Activated effector memory CD4-positive, alpha-beta T cell treated with Interleukin-2 at 50 U/mL for 16 hours (primary cell): ENCODE results near the gene TREM1.
"Not testable (repeated sequence)": the region's sequence is repeated elsewhere in the genome, so short reads cannot be mapped to it uniquely, and the experiment has no call there.

Experiments used
- DNase-seq: peaks from one replicate; pipeline ENCODE4 v3.0.0-alpha.2; 2020

TREM1 gene

DNA sequence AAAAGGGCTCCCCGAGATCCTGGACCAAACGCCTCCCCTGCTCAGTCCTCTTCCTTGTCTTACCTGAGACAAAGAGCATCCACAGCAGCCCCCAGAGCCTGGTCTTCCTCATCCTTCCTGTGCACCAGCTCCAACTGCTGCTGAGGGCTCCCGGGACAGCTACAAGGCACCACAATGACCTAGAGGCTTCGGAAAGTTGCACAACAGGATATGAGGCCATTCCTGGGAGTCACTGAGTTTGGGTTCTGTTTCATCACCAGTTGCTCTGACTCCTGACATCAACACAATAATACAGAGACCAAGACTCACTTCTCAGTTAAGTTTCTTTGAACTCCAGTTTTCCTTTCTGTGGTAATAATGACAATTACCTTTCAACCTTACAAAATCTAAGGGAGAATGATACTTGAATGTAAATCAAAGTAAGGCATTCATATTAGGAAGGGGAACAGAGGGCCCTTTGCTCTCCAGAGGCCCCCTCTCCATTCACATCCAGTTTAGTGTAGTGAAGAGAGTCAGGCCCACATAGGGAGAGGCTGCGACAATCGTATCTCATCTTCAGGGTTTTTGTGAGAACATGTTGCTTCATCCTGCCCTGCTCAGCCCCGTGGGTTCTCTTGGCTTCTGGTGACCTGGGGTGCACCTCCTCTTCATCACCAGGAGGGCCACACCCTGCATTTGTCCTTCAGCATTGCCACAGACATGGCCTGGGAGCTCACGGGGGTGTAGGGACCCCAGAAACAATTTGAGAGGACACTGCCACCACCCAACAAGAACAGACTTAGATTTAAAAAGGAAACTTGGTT is at the start of gene TREM1:
TREM1 (minus strand) TSS at position 139 of the 803 bp plus-strand sequence; CDS start at position 112, 27 bp downstream.
- no peak for DNase-seq

DNA sequence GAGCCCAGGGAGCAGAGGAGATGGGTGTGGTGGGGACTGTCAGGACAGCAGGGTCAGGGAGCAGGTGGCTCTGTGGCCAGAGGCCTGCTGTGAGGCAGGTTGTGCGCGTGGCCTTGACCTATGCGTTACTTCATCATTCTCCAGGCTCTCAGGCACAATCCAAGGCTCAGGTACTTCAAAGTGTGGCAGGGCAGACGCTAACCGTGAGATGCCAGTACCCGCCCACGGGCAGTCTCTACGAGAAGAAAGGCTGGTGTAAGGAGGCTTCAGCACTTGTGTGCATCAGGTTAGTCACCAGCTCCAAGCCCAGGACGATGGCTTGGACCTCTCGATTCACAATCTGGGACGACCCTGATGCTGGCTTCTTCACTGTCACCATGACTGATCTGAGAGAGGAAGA is 49.5 kb upstream of the TREM1 start:
- no peak for DNase-seq

DNA sequence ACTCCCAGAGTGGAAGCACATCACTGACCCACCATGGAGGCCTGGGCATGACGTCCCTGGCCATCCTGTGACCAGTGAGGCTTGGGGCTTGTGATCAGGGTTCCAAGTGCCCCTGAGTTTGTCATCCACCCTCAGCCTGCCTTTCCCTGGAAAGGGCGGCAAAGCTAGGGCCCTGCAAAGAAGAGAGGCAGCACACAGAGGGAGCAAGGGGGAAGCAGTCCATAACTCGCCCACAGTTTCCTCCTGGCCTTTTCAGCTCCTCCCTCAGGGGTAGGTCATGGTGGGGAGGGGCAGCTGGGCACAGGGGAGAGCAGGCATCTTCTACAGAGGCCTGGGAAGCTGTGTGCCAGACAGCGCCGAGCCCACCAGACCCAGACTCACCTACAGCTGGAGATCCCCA is 48.8 kb upstream of the TREM1 start, which contains the start of gene NCR2:
NCR2 (plus strand) TSS at position 313 of the 400 bp plus-strand sequence. CDS start 269 bp downstream, outside the sequence.
- DNase-seq, result no peak

DNA sequence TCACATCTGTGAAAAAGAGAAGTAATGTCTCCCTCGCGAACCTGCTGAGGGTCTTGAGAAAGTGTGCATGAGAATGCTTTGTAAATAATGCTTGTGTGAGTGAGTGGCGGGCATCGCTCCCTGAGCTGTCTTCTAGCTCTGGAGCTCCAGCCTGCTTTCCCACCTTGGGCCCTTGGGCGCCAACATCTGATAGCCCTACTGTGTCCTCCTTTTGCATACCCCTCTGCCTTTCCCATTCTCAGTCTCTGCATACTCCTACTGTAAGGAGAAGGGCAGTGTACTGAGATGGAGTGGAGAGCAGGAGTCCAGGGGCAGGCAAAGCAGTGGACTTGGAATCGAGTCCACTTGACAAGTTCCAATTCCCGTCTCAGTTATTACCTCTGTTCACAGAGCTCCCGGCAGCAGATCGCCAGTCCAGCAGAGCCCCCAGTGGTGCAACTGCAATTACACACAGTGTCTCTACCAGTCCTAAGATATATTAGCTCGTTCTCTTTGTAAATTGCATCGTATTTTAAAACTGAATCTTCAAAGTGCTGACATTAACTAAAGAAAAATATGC is 48.1 kb upstream of the TREM1 start:
- no peak for DNase-seq

GRCh38 chr6:41332842-41333736 is 46.6 kb upstream of the TREM1 start:
- no peak for DNase-seq

DNA sequence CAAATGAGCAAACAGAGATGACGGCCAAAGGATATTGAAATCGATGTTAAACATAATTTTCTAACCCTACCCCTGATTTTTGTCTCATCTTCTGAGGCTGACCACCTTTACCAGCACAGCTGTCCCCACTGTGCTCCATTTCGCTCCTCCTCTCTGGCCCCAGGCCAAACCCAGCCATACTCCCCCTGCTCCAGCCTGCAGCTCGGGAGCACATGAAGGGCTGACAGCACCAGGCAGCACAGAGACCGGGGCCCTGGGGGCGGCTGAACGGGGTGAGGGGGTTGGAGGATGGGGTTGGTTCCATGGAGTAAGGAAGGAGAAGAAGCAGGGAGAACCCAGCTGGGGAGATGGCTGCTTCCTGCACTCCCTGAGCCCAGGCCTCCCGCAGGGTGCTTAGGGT is 45.8 kb upstream of the TREM1 start:
- no peak for DNase-seq

DNA sequence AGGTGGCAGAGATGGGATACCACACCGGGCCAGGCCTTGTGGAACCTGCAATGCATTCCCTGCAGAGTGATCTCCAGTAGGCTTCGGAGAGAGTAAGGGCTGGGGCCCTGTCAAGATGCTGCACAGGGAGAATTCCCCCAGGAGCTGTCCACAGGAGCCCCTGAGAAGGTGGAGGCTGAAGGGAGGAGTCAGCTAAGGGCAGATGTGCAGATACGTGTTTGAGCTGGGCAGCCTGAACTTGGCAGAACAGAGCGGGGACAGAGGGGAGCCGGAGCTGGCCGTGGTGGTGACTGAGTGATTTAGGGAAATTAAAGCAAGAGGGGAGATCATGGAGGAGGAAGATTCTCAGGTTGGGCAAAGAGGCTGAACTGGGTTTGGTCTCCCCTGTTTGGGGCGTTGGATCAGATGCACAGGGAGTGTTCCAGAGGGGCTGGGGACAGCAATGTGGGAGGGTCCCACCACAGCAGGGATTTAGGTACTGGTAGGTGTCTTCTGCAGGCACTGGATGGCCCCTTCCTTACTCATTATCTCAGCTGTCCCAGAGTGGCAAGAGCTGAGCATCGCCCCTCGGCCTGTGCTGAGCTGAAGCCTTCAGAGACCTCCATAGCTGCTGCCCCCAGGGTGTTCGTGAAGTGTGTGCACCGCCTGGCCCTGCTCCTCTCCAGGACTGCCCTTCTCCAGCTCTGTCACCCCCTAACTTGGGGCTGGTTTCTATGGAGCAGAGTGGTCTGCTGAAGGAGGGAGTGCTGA is 45.1 kb upstream of the TREM1 start:
- DNase-seq, result no peak

DNA sequence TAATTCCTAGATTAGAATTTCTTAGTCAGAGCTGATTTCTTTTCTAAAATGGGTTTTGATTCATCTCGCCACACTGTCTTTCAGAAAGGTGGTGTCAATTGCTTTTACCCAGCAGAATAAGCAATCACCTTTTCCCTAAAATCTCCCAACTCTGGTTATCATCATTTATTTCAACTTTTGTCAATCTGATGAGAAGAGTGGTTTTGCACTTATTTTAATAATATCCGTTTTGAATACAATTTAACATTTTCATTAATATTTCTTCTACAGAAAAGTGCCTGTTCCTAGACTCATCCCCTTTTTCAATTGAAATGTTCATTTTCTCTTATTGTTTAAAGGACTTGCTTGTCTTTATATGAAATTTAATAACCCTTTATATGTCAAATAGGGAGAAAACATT is 40.7 kb upstream of the TREM1 start:
- no peak for DNase-seq

GRCh38 chr6:41326092-41326491 is 39.6 kb upstream of the TREM1 start:
- no peak for DNase-seq

GRCh38 chr6:41325446-41326066 is 39.1 kb upstream of the TREM1 start:
- DNase-seq, result no peak

- no peak for DNase-seq
Observed at GRCh38 chr6:41321183-41321582, 34.7 kb upstream of the TREM1 start.

GRCh38 chr6:41318654-41319565 is 32.4 kb upstream of the TREM1 start:
- DNase-seq, result peak; percentile 70

DNA sequence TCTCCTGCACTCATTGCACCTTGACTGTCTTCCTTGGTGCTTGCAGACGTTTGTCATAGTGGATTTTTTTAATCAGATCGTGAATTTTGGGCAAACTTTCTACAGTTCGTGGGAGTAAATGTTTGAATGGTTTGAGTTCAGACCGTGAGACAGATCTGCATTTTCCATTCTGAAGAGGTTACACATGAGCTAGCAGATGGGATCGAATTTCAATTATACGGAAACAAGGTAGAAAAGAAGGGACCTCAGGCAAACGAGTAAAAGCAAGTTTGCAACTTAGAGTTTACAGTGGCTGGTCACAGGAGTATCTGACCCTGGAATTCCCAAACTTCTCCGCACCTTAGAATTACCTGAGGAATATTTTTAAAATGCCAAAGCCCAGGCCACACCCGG is 31.8 kb upstream of the TREM1 start:
- no peak for DNase-seq

GRCh38 chr6:41315943-41316620 is 29.6 kb upstream of the TREM1 start:
- no peak for DNase-seq

DNA sequence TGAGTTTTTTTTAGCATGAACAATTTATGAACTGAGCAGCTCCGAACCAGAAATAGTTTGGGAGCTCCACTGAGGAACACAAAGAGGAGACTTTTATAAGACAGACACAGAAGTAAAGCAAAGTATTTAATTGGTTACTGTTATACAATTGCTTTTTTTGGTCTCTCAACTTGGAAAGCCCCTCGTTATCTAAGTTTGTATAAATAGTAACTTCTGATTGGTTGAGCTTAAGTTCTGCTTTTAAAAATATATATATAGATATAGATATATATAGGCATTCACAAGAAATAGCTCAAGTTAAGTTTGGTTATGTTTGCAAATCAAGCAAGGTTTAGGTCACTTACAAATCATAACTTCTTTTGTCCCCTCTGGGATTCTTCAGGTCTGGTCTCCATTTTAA is 28.7 kb upstream of the TREM1 start:
- no peak for DNase-seq

- no peak for DNase-seq
Observed at GRCh38 chr6:41306187-41306854, 19.8 kb upstream of the TREM1 start.

DNA sequence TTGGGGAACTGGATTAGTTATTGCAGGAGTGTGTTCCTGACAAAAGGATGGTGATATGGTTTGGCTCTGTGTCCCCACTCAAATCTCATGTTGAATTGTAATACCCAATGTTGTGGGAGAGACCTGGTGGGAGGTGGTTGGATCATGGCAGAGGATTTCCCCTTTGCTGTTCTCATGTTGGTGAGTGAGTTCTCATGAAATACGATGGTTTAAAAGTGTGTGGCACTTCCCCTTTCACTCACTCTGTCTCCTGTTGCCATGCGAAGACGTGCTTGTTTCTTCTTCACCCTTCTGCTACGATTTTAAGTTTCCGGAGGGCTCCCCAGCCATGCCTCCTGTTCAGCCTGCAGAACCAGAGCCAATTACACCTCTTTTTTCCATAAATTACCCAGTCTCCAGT is 16.2 kb upstream of the TREM1 start:
- no peak for DNase-seq

DNA sequence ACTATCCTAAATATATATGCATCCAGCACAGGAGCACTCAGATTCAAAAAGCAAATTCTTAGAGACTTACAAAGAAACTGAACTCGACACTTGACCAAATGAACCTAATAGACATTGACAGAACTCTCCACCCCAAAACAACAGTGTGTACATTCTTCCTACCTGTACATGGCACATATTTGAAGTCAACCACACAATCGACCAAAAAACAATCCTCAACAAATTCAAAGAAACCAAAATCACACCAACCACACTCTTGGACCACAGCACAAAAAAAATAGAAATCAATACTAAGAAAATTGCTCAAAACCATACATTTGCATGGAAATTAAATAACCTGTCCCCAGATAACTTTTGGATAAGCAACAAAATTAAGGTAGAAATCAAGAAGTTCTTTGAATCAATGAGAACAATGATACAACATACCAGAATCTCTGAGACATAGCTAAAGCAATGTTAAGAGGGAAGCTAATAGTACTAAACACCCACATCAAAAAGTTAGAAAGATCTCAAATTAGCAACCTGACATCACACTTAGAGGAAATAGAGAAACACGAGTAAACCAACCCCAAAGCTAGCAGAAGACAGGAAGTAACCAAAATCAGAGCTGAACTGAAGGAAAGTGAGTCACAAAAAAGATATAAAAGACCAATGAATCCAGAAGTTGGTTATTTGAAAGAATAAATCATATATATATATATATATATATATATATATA is 12.5 kb upstream of the TREM1 start:
- no peak for DNase-seq

GRCh38 chr6:41297248-41297647 is 10.8 kb upstream of the TREM1 start:
- DNase-seq, result not testable (repeated sequence)
